Osteoblast (primary cell): ENCODE measurements around the gene BGN. TPM values are rescaled to one million over a fixed set of nuclear protein-coding genes. Genes with fewer than 3 reads are reported as not detected.

Source experiments
- DNase-seq: peaks from one replicate; pipeline ENCODE4 v3.0.0; 2011; ENCODE audit warnings: low spot score, mixed read lengths; ENCODE audit not compliant: insufficient read length; ENCODE audit errors: missing footprints
- H2AFZ ChIP-seq: 2 replicates; pipeline ENCODE4 v1.6.0; 2011; ENCODE audit warnings: mild to moderate bottlenecking, low read length
- H3K27ac ChIP-seq: 2 replicates; pipeline ENCODE4 v1.5.1; 2011; ENCODE audit warnings: mild to moderate bottlenecking, low read depth, low read length, moderate library complexity
- H3K27me3 ChIP-seq: 2 replicates; pipeline ENCODE4 v1.6.0; 2012; ENCODE audit warnings: mild to moderate bottlenecking, control low read depth, inconsistent platforms, low read length, moderate library complexity; ENCODE audit not compliant: insufficient read depth
- H3K36me3 ChIP-seq: 2 replicates; pipeline ENCODE4 v1.5.1; 2011; ENCODE audit warnings: mild to moderate bottlenecking, low read length, control low read depth, moderate library complexity; ENCODE audit not compliant: insufficient read depth
- H3K4me1 ChIP-seq: 2 replicates; pipeline ENCODE4 v1.5.1; 2011; ENCODE audit warnings: mild to moderate bottlenecking, low read length, control low read depth, moderate library complexity; ENCODE audit not compliant: insufficient read depth
- H3K4me2 ChIP-seq: 2 replicates; pipeline ENCODE4 v1.6.0; 2011; ENCODE audit warnings: mild to moderate bottlenecking, low read length; ENCODE audit not compliant: insufficient read depth
- H3K4me3 ChIP-seq: fragments of 200-600 bp; sonication (generic); 3 replicates; pipeline ENCODE4 v1.5.1; 2012; ENCODE audit warnings: mild to moderate bottlenecking, low read length, inconsistent platforms; ENCODE audit not compliant: insufficient read depth
- H3K79me2 ChIP-seq: 2 replicates; pipeline ENCODE4 v1.6.0; 2012; ENCODE audit warnings: mild to moderate bottlenecking, low read length, control low read depth, inconsistent platforms; ENCODE audit not compliant: insufficient read depth
- H3K9me3 ChIP-seq: 2 replicates; pipeline ENCODE4 v1.5.1; 2011; ENCODE audit warnings: low read depth, low read length, control low read depth
- H4K20me1 ChIP-seq: 2 replicates; pipeline ENCODE4 v1.6.0; 2012; ENCODE audit warnings: mild to moderate bottlenecking, low read length, control low read depth; ENCODE audit not compliant: insufficient read depth
- total RNA-seq: library from RNA; depleted of rRNA; stranded (reverse); fragments of >200 nt; gene quantifications from 2 replicates; pipeline ENCODE4 v1.2.3, GENCODE V29; 2012
- TF ChIP-seq, protein P1 (sequence below): IDR thresholded peaks from 2 replicates; pipeline ENCODE4 v1.5.1; 2011; ENCODE audit warnings: mild to moderate bottlenecking, low read depth, low read length, moderate library complexity; ENCODE audit errors: extremely low read depth

The BGN gene
- total RNA-seq, 1 donor, result 139 TPM

DNA sequence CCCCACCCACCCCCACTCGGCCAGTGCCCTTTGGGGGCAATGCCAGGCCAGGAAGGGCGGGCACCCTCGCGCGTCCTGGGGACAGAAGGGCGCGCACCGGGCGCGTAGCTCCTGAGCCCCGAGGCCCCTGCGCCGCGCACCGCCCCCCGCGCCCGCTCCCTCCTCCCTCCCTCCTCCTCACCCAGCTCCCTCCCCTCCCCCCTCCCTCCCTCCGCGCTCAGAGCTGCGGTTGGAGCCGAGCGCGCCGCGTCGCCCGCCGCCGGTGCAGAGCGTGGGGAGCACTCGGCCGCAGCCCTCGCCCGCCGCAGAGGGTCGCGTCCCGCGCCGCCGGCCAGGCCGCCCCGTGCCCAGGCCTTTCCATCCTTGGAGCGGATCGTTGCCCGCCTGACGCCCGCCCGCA lies 22.6 kb downstream of the BGN start, which contains the start of gene ATP2B3:
Gene ATP2B3 (plus strand): TSS at position 220 of the 400 bp plus-strand sequence. CDS start 18,606 bp downstream, outside the sequence.
- Histone ChIP-seq H3K9me3 (no peaks in the 10 kb centered on the region), H3K4me3 (no peak within 1 kb of the TSS), H3K27me3 (peaks cover 28% of the 10 kb centered on the region), H3K36me3 (no peaks in the 10 kb centered on the region), H3K4me1 (peaks cover 17% of the 10 kb centered on the region), H3K79me2 (no peaks in the 10 kb centered on the region), H3K4me2 (no peak within 1 kb of the TSS), H3K27ac (no peak within 1 kb of the TSS), H2AFZ (no peak within 1 kb of the TSS), H4K20me1 (peaks cover 6% of the 10 kb centered on the region)
- TF ChIP-seq, protein P1, sequence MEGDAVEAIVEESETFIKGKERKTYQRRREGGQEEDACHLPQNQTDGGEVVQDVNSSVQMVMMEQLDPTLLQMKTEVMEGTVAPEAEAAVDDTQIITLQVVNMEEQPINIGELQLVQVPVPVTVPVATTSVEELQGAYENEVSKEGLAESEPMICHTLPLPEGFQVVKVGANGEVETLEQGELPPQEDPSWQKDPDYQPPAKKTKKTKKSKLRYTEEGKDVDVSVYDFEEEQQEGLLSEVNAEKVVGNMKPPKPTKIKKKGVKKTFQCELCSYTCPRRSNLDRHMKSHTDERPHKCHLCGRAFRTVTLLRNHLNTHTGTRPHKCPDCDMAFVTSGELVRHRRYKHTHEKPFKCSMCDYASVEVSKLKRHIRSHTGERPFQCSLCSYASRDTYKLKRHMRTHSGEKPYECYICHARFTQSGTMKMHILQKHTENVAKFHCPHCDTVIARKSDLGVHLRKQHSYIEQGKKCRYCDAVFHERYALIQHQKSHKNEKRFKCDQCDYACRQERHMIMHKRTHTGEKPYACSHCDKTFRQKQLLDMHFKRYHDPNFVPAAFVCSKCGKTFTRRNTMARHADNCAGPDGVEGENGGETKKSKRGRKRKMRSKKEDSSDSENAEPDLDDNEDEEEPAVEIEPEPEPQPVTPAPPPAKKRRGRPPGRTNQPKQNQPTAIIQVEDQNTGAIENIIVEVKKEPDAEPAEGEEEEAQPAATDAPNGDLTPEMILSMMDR, result no peak
- no peak for DNase-seq

DNA sequence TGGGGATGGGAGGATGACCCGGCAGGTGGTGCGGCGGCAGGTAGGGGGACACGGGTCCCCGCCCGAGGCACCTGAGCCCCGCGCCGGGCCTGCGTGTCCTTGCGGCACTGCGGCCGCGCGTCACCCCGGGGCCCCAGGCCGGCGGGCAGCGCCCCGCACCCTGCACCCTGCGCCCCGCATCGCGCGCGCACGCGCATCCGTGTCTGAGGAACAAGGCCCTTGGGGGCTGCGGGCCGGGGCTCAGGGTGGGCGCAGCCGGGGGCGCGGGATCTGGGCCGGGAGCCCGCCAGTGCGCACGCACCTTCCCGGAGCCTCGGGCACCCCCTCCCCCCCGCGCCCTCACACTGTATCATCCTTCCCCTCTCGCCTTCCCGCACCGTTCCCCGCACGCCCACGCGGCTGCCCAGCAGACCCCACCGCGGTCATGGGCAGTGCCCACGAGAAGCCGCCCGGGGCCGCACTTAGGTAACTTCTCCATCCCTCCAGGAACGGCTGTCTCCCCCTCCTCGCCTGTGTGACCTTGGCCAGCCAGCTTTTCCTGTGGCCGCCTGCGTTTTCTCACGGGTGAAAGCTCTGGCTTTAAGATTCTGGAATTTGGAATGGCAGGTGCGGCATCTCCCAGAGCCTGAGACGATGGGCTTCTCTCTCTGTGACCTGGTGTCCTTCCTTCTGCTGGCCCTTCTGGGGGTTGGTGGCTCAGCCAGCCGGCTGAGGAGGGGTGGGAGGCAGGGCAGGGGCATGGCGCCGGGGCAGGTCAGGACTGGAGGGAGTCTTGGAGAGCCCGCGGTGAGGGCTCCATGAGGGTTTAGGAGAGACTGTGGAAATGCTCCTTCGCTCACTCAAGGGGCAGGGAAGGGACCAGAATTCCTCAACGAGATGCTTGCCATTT lies 23.4 kb downstream of the BGN start:
- no peak overlapping the region for H3K27ac ChIP-seq
- H3K4me2 ChIP-seq, result no peak overlapping the region
- peak; percentile 86 for DNase-seq
- H3K4me3 ChIP-seq, result no peak overlapping the region
- H4K20me1 ChIP-seq, result peaks cover 6% of the 10 kb centered on the region
- H3K36me3 ChIP-seq, result no peaks in the 10 kb centered on the region
- no peaks in the 10 kb centered on the region for H3K9me3 ChIP-seq
- H3K79me2 ChIP-seq, result no peaks in the 10 kb centered on the region
- TF ChIP-seq, protein P1, result no peak
- H2AFZ ChIP-seq, result no peak overlapping the region
- peaks cover 17% of the 10 kb centered on the region for H3K4me1 ChIP-seq
- peaks cover 28% of the 10 kb centered on the region for H3K27me3 ChIP-seq

DNA sequence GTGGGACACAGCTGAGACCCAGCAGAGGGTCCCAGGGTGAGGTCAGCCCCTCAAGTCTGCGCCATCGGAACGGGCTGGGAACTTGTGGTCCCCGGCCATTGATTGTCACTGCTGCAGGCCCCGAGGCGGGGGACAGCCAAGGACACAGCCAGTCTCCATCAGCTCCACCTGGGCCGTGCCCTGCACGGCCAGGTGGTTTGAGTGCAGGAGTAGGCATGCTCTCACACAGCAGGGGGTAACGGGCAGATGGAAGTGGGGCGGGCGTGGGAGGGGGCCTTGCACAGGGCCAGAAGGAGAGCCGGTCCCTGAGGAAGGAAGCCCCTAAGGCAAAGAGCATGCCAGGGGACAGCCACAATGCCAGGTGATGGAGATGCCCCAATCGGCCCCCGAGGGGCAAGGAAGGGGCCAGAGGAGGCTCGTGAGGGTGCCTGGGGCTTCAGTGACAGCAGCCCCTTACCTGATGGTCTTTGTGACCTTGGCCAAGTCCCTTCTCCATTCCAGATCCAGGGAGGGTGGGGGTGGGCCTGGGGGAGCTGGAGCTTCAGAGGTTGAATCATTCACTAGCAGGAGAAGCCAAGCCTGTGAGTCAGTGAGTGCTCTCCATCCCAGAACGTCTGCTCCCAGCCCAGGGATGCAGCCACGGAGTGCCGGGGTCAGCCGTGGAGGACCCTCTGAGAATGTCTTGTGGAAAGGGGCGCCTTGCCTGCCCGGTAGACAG lies 24.9 kb downstream of the BGN start:
- H4K20me1 ChIP-seq, result peaks cover 6% of the 10 kb centered on the region
- H3K79me2 ChIP-seq, result no peaks in the 10 kb centered on the region
- H2AFZ ChIP-seq, result no peak overlapping the region
- H3K36me3 ChIP-seq, result no peaks in the 10 kb centered on the region
- H3K4me1 ChIP-seq, result peaks cover 17% of the 10 kb centered on the region
- H3K27ac ChIP-seq, result no peak overlapping the region
- H3K9me3 ChIP-seq, result no peaks in the 10 kb centered on the region
- TF ChIP-seq, protein P1, result no peak
- H3K4me3 ChIP-seq, result no peak overlapping the region
- H3K4me2 ChIP-seq, result peak overlapping the region; percentile 12
- DNase-seq, result peak; percentile 99
- H3K27me3 ChIP-seq, result peaks cover 37% of the 10 kb centered on the region
